K562 (cell line): ENCODE measurements around the gene PUSL1. TPM values are rescaled to one million over a fixed set of nuclear protein-coding genes. Genes with fewer than 3 reads are reported as not detected.

Source experiments
- CBX5 ChIP-seq: IDR thresholded peaks from 2 replicates; pipeline ENCODE4 v1.6.1; 2014; ENCODE audit warnings: low read depth, borderline replicate concordance
- CHD7 ChIP-seq: fragments of 200-600 bp; sonication (generic); IDR thresholded peaks from one replicate; pipeline ENCODE4 v1.6.1; 2012; ENCODE audit warnings: mild to moderate bottlenecking, low read depth, low read length, inconsistent platforms
- ELF1 ChIP-seq: fragments of 200-800 bp; sonication (Bioruptor generic); IDR thresholded peaks from 2 replicates; pipeline ENCODE4 v1.6.1; 2016; ENCODE audit warnings: missing genetic modification characterization, missing compliant biosample characterization
- ELF2 ChIP-seq: fragments of 250-450 bp; sonication (Bioruptor Pico); IDR thresholded peaks from 2 replicates; pipeline ENCODE4 v1.5.0; 2021; ENCODE audit warnings: mild to moderate bottlenecking
- GATAD2A ChIP-seq: fragments of 450-650 bp; IDR thresholded peaks from 2 replicates; pipeline ENCODE4 v1.6.1; 2017
- GATAD2B ChIP-seq: fragments of 450-650 bp; IDR thresholded peaks from 2 replicates; pipeline ENCODE4 v1.6.1; 2017; ENCODE audit warnings: mild to moderate bottlenecking, borderline replicate concordance
- HDAC1 ChIP-seq, 2 experiments: fragments of 450-650 bp; IDR thresholded peaks; 2 replicates each; pipeline ENCODE4 v1.6.1; 2016 to 2017; ENCODE audit warnings: inconsistent platforms in 1 of 2, mild to moderate bottlenecking in 1 of 2, moderate library complexity in 1 of 2
- JUNB ChIP-seq: fragments of 450-650 bp; formaldehyde crosslinking; conservative IDR thresholded peaks from 2 replicates; pipeline ENCODE4 v1.4.0; 2020; ENCODE audit warnings: mild to moderate bottlenecking
- MECOM ChIP-seq: fragments of 250-450 bp; sonication (Bioruptor Pico); IDR thresholded peaks from 2 replicates; pipeline ENCODE4 v1.8.0; 2022; ENCODE audit warnings: inconsistent platforms
- NFRKB ChIP-seq: fragments of 450-650 bp; IDR thresholded peaks from 2 replicates; pipeline ENCODE4 v1.6.1; 2016; ENCODE audit warnings: low read depth
- SETDB1 ChIP-seq: IDR thresholded peaks from one replicate; pipeline ENCODE4 v1.6.1; 2012; ENCODE audit warnings: low read length, control low read depth, inconsistent platforms
- SREBF2 ChIP-seq: sonication (generic); formaldehyde crosslinking; IDR thresholded peaks from 2 replicates; pipeline ENCODE4 v1.4.0; 2020; ENCODE audit warnings: mild to moderate bottlenecking, missing genetic modification reagents
- STAT5A ChIP-seq: IDR thresholded peaks from 2 replicates; pipeline ENCODE4 v1.6.1; 2012; ENCODE audit warnings: low read length, inconsistent platforms, borderline replicate concordance
- ZBTB1 ChIP-seq: sonication (generic); formaldehyde crosslinking; IDR thresholded peaks from 2 replicates; pipeline ENCODE4 v1.8.1; 2023; ENCODE audit warnings: missing genetic modification reagents, low read depth, mild to moderate bottlenecking, borderline replicate concordance
- ZBTB5 ChIP-seq: fragments of 450-650 bp; IDR thresholded peaks from 2 replicates; pipeline ENCODE4 v1.6.1; 2017; ENCODE audit warnings: antibody characterized with exemption
- ZFPM2 ChIP-seq: fragments of 250-450 bp; sonication (Bioruptor Pico); IDR thresholded peaks from 2 replicates; pipeline ENCODE4 v1.5.1; 2022; ENCODE audit warnings: mild to moderate bottlenecking
- ZKSCAN3 ChIP-seq: fragments of 250-450 bp; sonication (Bioruptor Pico); IDR thresholded peaks from 2 replicates; pipeline ENCODE4 v1.4.0; 2020
- polyA plus RNA-seq, 8 experiments: library from polyadenylated mRNA; depleted of rRNA in 4 of 8; stranded (reverse) in 5 of 8; unstranded in 3 of 8; fragments of >200 nt; fragmentation: Nextera tagmentation in 2 of 8; fragmentation: Illumina TruSeq in 1 of 8; extraction: Ambion mirVana in 2 of 8; extraction: Trizol in 1 of 8; gene quantifications; 2 replicates each; pipeline versions ENCODE4 v1.2.1 to v1.2.3, GENCODE V29; 2011 to 2014; ENCODE audit warnings: inconsistent platforms in 1 of 8, missing spikeins in 1 of 8
- total RNA-seq, 7 experiments: library from RNA; depleted of rRNA in 6 of 7; stranded (reverse); fragments of >200 nt in 6 of 7; fragmentation: Illumina TruSeq in 2 of 7; extraction: Trizol in 2 of 7; gene quantifications; 2 replicates each; pipeline versions ENCODE4 v1.2.1 to v1.2.3, GENCODE V29; 2011 to 2021; ENCODE audit warnings: low replicate concordance in 1 of 7

PUSL1 gene
- total and polyA plus RNA-seq, 9 of the 15 experiments (the other 6 are each of a cell fraction or from before 2014, with no cell fraction given) = 0.62 to 86.9 (median 13.6) TPM

DNA sequence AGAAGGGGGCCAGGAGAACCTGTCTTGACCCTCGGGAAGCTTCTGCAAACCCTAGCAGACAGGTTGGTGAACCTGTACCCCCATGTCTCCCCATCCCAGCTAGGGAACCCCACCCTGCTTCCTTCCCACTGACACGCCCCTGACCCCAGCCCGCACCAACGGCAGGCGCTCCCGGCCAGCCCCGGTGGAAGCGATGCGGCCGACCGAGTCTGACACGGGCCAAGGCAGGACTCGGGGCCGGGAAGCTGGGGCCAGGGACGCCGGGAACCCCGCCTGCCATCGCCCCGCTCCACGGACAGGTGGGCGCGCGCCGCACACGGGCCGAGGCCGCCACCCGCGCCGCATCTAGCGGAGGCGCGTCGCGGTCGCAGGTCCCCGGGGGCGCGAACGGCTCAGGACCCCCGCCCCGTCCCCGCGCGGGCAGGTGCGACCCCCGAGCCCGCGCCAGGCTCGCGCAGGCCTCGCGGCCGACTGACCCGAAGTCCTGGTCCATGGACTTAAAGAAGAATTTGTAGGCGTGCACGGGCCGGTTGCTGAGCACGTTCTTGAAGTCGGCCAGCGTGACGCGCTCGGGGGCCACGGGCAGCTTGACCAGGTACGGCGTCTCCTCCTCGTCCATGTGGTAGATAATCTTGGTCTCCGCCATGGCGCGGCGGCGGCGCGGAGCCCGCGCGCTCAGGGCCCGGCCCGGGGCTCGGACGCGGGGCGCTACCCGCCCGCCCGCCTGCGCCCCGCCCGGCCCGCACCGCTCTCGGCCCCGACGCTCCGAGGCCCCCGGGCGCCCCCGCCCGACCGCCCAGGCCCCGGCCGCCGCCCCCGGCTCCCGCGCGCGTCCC is 40.2 kb downstream of the PUSL1 start (continued):
- TF ChIP-seq ELF2 (CRISPR knock-in tag) (no peak), SREBF2 (CRISPR knock-in tag) (no peak), ZKSCAN3 (CRISPR knock-in tag) (no peak), GATAD2B (peak; percentile 89; the same call in 1 of the 2 replicates), SETDB1 (no peak), ZBTB5 (no peak), CBX5 (no peak), ZBTB1 (CRISPR knock-in tag) (no peak), MECOM (CRISPR knock-in tag) (no peak), HDAC1 (IDR thresholded peaks at IDR 0.05) (no peak; a peak in 1 of 4 replicates), CHD7 (no peak), ZFPM2 (CRISPR knock-in tag) (no peak), JUNB (CRISPR knock-in tag) (no peak), STAT5A (no peak), ELF1 (tag) (no peak), NFRKB (no peak), GATAD2A (no peak)
